Mucosa of descending colon (tissue), 3 donors: Measurements from ENCODE around the gene STAB1. TPM values are rescaled to one million over a fixed set of nuclear protein-coding genes. Genes with fewer than 3 reads are reported as not detected.

Experiments used
- ATAC-seq: fragments of 200-7000 bp; cut with Tn5 transposase; one replicate; pipeline ENCODE4 v1.9.1; 2020; ENCODE audit warnings: mild to moderate bottlenecking, moderate library complexity
- DNase-seq, 3 donors: peaks; one replicate each; pipeline ENCODE4 v3.0.0-alpha.2; 2020
- H3K36me3 ChIP-seq: fragments of 200-600 bp; one replicate; pipeline ENCODE4 v1.8.0; 2021; ENCODE audit warnings: low read depth, mild to moderate bottlenecking
- H3K4me1 ChIP-seq: fragments of 200-600 bp; one replicate; pipeline ENCODE4 v1.8.0; 2021; ENCODE audit warnings: low read depth, mild to moderate bottlenecking
- H3K4me3 ChIP-seq: fragments of 200-600 bp; one replicate; pipeline ENCODE4 v1.8.0; 2021; ENCODE audit warnings: mild to moderate bottlenecking
- H3K9me3 ChIP-seq: fragments of 200-600 bp; one replicate; pipeline ENCODE4 v1.8.0; 2021; ENCODE audit warnings: mild to moderate bottlenecking
- CTCF ChIP-seq: fragments of 200-600 bp; IDR thresholded peaks from one replicate; pipeline ENCODE4 v1.8.0; 2022; ENCODE audit warnings: antibody characterized with exemption, mild to moderate bottlenecking
- intact Hi-C, 2 donors: fragments of 100-400 bp; cut with DNase I in 1 of 2; cut with micrococcal nuclease in 1 of 2; formaldehyde crosslinking; loops; one replicate each; pipeline versions ENCODE4 v1.11.0 to v1.11.1; 2022; cut with DNase I, micrococcal nuclease
- total RNA-seq, 3 donors: library from RNA; stranded (reverse); fragmentation: NEBNext Ultra II Directional in 2 of 3; extraction: Animal tissue kit (Norgen Biotek cat#: 25700) in 2 of 3; gene quantifications; one replicate each; pipeline versions ENCODE4 v1.2.1 to v1.2.4, GENCODE V29; 2021 to 2023
- donor health status: DM: no; HTN: no; CAD: no; lungs with moderate emphysema.
- donor health status: DM: no; HTN: no; CAD: no.
- donor health status: DM: no; HTN: yes; CAD: no.

Gene STAB1
- total RNA-seq, 3 donors from 2014 or later, result 51.7 to 187 (median 145) TPM

DNA sequence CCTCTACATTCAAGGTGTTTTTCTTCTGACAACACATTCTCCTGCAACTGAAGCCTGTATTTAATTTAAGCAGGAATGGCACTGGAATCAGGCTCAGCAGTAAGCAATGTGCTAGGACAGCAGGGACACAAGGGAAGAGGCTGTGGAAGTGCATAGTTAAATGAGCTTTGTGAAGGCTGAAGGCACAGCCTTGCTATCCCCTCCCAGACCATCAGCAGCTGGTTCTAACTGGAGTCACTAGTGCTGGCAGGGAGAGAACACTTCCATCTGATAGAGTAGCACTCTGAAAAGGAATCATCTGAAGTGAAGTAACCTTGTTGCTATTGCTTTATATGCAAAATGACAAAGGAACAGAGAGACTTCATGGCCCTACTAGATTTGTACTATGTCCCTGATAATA lies 56.0 kb downstream of the STAB1 start:
- no peaks in the 10 kb centered on the region for H3K4me1 ChIP-seq
- TF ChIP-seq CTCF, result no peak
- no peak overlapping the region for H3K4me3 ChIP-seq
- no peak for ATAC-seq
- H3K9me3 ChIP-seq, result no peaks in the 10 kb centered on the region
- intact Hi-C loops, result no loop called here
- no peaks in the 10 kb centered on the region for H3K36me3 ChIP-seq
- no peak for DNase-seq

- Histone ChIP-seq H3K9me3 (no peaks in the 10 kb centered on the region), H3K36me3 (no peaks in the 10 kb centered on the region), H3K4me3 (no peak overlapping the region), H3K4me1 (no peaks in the 10 kb centered on the region)
- no peak for TF ChIP-seq CTCF
- no peak for DNase-seq
- ATAC-seq, result no peak
- intact Hi-C loops, result no loop called here
These were observed 57.0 kb downstream of the STAB1 start for GRCh38 chr3:52552089-52552488.

GRCh38 chr3:52554026-52554755 lies 59.1 kb downstream of the STAB1 start:
- intact Hi-C loops, result no loop called here
- Histone ChIP-seq H3K4me1 (no peaks in the 10 kb centered on the region), H3K36me3 (no peaks in the 10 kb centered on the region), H3K9me3 (no peaks in the 10 kb centered on the region), H3K4me3 (no peak overlapping the region)
- no peak for TF ChIP-seq CTCF
- DNase-seq (no peak), ATAC-seq (no peak)

GRCh38 chr3:52555056-52555455 lies 59.9 kb downstream of the STAB1 start:
- Histone ChIP-seq H3K36me3 (no peaks in the 10 kb centered on the region), H3K9me3 (no peaks in the 10 kb centered on the region), H3K4me3 (no peak overlapping the region), H3K4me1 (no peaks in the 10 kb centered on the region)
- DNase-seq, result no peak
- no peak for ATAC-seq
- intact Hi-C loops, result no loop called here
- no peak for TF ChIP-seq CTCF

- H3K36me3 ChIP-seq, result no peaks in the 10 kb centered on the region
- H3K4me1 ChIP-seq, result no peaks in the 10 kb centered on the region
- DNase-seq (no peak), ATAC-seq (no peak)
- TF ChIP-seq CTCF, result no peak
- no peaks in the 10 kb centered on the region for H3K9me3 ChIP-seq
- intact Hi-C loops, result no loop called here
- H3K4me3 ChIP-seq, result no peak overlapping the region
These were observed 62.1 kb downstream of the STAB1 start for GRCh38 chr3:52557011-52557960.
